Mucosa of rectum (tissue), 2 donors: ENCODE results near the gene CYS1.
"Not testable (repeated sequence)": the region's sequence is repeated elsewhere in the genome, so short reads cannot be mapped to it uniquely, and the experiment has no call there.

Experiments
- H3K27ac ChIP-seq, 2 donors: one replicate each; pipeline ENCODE4 v1.7.0; 2013; ENCODE audit warnings: inconsistent platforms in 2 of 2, low read depth in 2 of 2, low read length in 2 of 2
- H3K27me3 ChIP-seq, 2 donors: one replicate each; pipeline ENCODE4 v1.7.0; 2013; ENCODE audit warnings: low read length in 2 of 2; ENCODE audit not compliant: control insufficient read depth in 2 of 2, insufficient read depth in 2 of 2
- H3K36me3 ChIP-seq, 2 donors: one replicate each; pipeline ENCODE4 v1.7.0; 2013; ENCODE audit warnings: low read length in 2 of 2; ENCODE audit not compliant: control insufficient read depth in 2 of 2, insufficient read depth in 2 of 2
- H3K4me1 ChIP-seq, 2 donors: one replicate each; pipeline ENCODE4 v1.7.0; 2013; ENCODE audit warnings: low read length in 2 of 2, mild to moderate bottlenecking in 1 of 2; ENCODE audit not compliant: control insufficient read depth in 2 of 2, insufficient read depth in 2 of 2
- H3K4me3 ChIP-seq, 2 donors: one replicate each; pipeline ENCODE4 v1.7.0; 2013; ENCODE audit warnings: low read length in 2 of 2
- H3K9ac ChIP-seq, 2 donors: one replicate each; pipeline ENCODE4 v1.7.0; 2013; ENCODE audit warnings: low read length in 2 of 2, low read depth in 1 of 2, mild to moderate bottlenecking in 1 of 2
- H3K9me3 ChIP-seq, 2 donors: one replicate each; pipeline ENCODE4 v1.7.0; 2013; ENCODE audit warnings: low read length in 2 of 2; ENCODE audit not compliant: control insufficient read depth in 2 of 2
- donor health status: healthy.
- donor health status: Normal muscosa, but diverticular disease.

CYS1 gene

DNA sequence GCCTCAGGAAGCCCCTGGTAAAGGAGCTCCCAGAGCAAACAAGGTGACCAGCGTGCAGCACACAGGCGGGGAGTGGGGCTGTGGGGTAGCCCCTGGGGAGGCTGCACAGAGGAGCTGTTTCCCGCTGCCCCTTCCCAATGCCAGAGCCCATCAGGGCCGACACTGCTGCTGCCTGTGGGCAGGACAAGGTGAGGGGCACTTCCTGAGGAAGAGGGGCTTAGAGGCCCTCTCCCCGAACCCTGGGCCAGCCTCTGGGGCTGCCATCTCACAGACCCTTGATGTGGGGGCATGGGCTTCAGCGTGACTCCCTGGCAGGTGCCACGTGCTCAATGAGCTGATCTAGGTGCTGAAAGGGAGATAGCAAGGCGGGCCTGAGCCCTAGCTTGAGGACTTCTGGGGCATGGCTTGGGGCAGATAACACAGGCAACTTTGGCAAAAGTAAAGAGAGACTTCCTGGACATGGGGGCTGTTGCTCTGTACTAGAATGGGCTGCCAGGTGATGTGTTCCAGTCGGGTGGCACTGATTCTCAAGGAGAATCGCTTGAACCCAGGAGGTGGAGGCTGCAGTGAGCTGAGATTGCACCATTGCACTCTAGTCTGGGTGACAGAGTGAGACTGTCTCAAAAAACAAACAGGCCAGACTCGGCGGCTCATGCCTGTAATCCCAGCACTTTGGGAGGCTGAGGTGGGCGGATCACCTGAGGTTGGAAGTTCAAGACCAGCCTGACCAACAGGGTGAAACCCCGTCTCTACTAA is 46.8 kb downstream of the CYS1 start:
- Histone ChIP-seq H3K9me3 (no peaks in the 10 kb centered on the region), H3K4me1 (peaks cover 18 to 21% of the 10 kb centered on the region in 2 donors), H3K27me3 (no peaks in the 10 kb centered on the region), H3K36me3 (no peaks in the 10 kb centered on the region), H3K9ac (no peak overlapping the region), H3K27ac (no peak overlapping the region), H3K4me3 (no peak overlapping the region)

DNA sequence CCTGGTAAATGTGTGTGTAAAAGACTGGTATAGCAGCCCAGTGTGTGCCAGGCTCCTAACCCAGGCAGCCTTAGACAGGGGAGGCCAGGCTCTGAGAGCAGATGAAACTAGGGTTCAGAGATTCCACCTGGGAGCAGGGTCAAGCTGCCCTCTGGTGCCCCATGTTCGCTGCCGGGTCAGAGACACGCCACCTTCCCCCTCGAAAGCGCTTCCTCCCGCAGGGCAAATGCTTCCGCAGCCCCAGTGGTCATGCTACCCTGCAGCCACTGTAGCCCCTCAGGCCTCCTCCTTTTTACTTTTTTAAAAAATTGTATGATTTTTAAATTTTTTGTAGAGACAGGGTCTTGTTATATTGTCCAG is 47.5 kb downstream of the CYS1 start:
- Histone ChIP-seq H3K27ac (no peak overlapping the region), H3K4me3 (no peak overlapping the region), H3K9me3 (no peaks in the 10 kb centered on the region), H3K4me1 (peaks cover 18 to 21% of the 10 kb centered on the region in 2 donors), H3K27me3 (no peaks in the 10 kb centered on the region), H3K36me3 (no peaks in the 10 kb centered on the region), H3K9ac (no peak overlapping the region)

DNA sequence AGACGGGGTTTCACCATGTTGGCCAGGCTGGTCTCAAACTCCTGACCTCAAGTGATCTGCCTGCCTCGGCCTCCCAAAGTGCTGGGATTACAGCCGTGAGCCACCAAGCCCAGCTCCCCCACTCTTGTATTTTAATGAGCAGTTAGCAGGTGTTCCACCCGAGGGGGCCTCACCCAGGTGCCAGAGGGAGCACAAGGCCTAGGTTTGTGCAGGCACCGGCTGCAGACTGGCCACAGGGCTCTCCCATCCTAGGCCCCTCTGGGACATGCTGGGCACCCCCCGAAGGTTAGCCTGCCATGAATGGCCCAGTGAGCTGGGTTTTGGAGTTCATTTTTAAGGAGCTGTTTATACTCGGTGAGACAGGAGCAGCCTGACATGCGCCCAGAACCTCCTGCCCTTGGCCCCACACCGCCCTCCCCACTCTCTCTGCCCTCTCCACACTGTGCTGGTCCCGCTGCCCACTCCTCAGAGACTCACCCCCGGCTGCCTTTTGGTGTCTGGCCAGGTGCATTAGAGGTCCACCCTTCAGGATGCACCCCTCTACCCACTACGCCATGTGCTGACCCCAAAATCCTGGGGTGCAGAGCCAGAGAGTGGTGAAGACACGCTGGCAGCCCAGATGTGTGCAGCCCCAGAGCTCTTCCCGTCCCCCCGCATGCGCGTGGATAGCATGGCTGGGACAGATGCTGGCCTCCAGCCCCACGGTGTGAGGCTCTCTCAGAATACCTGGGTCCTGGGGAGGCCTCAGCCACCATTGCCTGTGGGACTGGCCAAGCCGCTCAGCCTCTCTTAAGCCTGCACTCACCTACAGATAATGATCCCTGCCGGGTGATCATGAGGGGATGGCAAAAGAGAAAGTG is 48.1 kb downstream of the CYS1 start:
- H3K4me3 ChIP-seq = no peak overlapping the region
- no peak overlapping the region for H3K27ac ChIP-seq
- no peak overlapping the region for H3K9ac ChIP-seq
- no peaks in the 10 kb centered on the region for H3K27me3 ChIP-seq
- H3K9me3 ChIP-seq = no peaks in the 10 kb centered on the region
- no peaks in the 10 kb centered on the region for H3K36me3 ChIP-seq
- peaks cover 18 to 21% of the 10 kb centered on the region in 2 donors for H3K4me1 ChIP-seq

DNA sequence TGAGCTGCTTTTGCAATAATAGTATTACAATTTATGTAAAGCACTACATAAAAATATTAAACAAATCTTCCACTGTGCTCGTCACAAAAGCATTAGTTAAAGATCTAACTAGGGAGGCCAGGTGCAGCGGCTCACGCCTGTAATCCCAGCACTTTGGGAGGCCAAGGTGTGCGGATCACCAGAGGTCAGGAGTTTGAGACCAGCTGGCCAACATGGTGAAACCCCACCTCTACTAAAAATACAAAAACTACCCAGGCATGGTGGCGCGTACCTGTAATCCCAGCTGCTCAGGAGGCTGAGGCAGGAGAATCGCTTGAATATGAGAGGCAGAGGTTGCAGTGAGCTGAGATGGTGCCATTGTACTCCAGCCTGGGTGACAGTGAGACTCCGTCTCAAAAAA is 49.4 kb downstream of the CYS1 start:
- H3K27ac ChIP-seq, H3K27me3 ChIP-seq, H3K9me3 ChIP-seq, H3K36me3 ChIP-seq: not testable (repeated sequence)
- Histone ChIP-seq H3K4me3 (peak overlapping the region in 1 of 2 donors; percentile 61), H3K4me1 (peaks cover 14 to 15% of the 10 kb centered on the region in 2 donors), H3K9ac (peak overlapping the region; percentile 1 to 26)

DNA sequence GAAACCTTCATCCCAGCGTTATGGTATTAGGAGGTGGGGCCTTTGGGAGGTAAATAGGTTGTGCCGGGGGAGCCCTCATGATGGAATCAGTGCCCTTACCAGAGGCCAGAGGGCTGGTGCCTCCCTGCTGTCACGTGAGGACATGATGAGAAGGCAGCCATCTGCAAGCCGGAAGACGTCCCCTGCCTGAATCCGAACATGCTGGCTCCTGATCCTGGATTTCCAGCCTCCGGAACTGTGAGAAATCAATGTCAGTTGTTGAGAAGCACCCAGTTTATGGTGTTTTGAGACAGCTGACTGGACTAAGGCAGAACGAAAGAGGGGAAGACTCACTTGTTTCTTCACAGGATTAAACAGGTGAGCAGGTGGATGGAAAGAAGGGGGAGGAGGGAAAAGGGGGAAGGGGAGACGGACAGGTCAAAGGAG is 49.9 kb downstream of the CYS1 start:
- H3K4me3 ChIP-seq = peak overlapping the region in 1 of 2 donors; percentile 61
- peak overlapping the region; percentile 1 to 26 for H3K9ac ChIP-seq

DNA sequence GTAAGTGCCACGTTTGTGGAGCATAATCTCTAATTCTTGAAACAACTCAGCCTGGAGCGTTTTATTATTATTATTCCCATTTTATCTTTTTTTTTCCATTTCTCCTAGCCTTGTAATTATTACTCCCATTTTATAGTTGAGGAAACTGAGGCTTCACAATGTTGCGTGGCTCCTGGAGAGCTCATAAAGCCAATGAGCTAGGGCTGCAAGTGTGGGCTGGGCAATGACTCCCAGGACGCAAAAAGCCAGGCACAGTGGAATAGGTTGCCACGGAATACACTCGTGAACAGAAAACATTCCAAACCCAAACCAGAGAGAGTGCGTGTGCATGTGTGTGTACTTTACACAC is 50.4 kb downstream of the CYS1 start:
- peak overlapping the region in 1 of 2 donors; percentile 61 for H3K4me3 ChIP-seq

More for the DNA sequence above, 49.9 kb downstream of the CYS1 start:
- Histone ChIP-seq H3K27me3 (no peaks in the 10 kb centered on the region), H3K27ac (no peak overlapping the region), H3K4me1 (peaks cover 13 to 14% of the 10 kb centered on the region in 2 donors), H3K9me3 (no peaks in the 10 kb centered on the region), H3K36me3 (no peaks in the 10 kb centered on the region)

DNA sequence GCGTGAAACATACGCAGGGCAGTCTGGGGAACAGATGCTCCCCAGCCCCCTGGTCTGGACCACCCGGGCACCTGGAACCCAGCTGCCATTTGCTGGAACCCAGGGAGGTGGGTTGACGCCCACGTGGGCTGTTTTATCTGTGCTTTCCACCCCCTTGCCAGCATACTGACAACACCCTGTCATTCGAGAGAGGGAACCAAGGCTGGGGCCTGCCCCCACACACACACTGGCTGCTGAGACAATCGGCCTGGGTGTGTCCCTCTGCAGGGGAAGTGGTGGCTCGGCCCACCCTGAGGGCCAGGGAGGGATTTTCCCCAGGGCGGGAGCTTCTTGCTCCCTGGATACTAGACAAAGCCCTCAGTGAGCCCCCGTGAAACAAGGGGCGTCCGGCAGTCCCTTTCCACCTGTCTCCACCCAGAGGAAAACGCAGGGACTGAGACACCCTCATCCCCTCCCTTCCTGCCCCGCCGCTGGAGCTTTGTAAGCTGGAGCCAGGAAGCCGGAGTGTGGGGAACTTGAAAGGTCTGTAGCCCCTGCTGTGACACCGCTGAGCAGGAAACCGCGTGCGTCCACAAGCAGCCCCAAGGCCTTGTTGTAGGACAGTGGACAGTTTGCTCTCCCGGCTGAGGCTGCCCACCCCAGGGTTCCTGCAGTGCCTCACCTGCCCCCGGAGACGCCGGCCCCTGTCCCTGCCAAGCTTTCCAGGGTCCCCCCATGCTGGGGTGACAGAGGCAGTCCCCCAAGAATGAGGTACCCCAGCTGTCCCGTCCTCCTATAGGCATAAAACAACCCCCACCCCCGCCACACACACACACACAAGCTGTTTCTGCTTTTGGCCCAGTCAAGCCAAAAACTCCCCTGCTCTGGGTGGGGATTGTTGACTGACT is 51.0 kb downstream of the CYS1 start:
- H3K27ac ChIP-seq = peak overlapping the region; percentile 39 to 43

More for the DNA sequence above, 50.4 kb downstream of the CYS1 start:
- H3K9me3 ChIP-seq = no peaks in the 10 kb centered on the region
- no peaks in the 10 kb centered on the region for H3K36me3 ChIP-seq
- H3K4me1 ChIP-seq = peaks cover 13 to 14% of the 10 kb centered on the region in 2 donors
- H3K27me3 ChIP-seq = no peaks in the 10 kb centered on the region
- peak overlapping the region in 1 of 2 donors; percentile 43 for H3K27ac ChIP-seq
- H3K9ac ChIP-seq = peak overlapping the region in 1 of 2 donors; percentile 56

DNA sequence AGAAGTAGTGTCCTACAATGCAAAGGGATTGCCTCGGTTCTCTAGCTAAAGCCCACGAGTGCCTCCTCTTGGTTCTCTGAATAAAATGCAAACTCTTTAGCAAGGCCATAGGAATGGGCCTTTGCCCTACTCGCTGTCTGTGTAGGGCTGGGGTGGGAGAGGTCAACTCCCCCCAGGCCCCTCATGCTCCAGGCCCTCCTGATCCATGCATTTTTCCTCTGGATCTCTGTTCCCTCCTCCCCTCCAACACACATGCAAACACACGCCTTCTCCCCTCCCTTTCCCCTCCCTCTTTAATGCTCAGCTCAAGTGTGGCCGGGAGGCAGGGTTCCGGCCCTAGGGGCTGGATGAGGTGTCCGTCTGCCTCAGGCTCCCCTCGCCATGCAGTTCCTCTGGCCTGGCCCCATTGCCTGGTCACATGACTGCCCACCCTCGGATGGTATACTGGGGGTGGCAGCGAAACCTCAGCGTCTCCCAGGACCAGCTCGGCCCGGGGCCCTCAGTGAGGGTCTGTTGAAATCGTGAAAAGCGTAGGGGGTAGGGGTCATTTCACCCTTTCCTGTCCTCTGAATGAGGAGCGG is 51.7 kb downstream of the CYS1 start:
- Histone ChIP-seq H3K9me3 (no peaks in the 10 kb centered on the region), H3K27me3 (no peaks in the 10 kb centered on the region), H3K4me1 (peaks cover 13 to 14% of the 10 kb centered on the region in 2 donors), H3K36me3 (no peaks in the 10 kb centered on the region), H3K9ac (no peak overlapping the region), H3K27ac (no peak overlapping the region), H3K4me3 (no peak overlapping the region)

More for the DNA sequence above, 51.0 kb downstream of the CYS1 start:
- H3K4me3 ChIP-seq = peak overlapping the region; percentile 7 to 40
- no peaks in the 10 kb centered on the region for H3K9me3 ChIP-seq
- H3K9ac ChIP-seq = peak overlapping the region in 1 of 2 donors; percentile 56
- H3K36me3 ChIP-seq = no peaks in the 10 kb centered on the region
- no peaks in the 10 kb centered on the region for H3K27me3 ChIP-seq
- H3K4me1 ChIP-seq = peaks cover 13 to 14% of the 10 kb centered on the region in 2 donors

DNA sequence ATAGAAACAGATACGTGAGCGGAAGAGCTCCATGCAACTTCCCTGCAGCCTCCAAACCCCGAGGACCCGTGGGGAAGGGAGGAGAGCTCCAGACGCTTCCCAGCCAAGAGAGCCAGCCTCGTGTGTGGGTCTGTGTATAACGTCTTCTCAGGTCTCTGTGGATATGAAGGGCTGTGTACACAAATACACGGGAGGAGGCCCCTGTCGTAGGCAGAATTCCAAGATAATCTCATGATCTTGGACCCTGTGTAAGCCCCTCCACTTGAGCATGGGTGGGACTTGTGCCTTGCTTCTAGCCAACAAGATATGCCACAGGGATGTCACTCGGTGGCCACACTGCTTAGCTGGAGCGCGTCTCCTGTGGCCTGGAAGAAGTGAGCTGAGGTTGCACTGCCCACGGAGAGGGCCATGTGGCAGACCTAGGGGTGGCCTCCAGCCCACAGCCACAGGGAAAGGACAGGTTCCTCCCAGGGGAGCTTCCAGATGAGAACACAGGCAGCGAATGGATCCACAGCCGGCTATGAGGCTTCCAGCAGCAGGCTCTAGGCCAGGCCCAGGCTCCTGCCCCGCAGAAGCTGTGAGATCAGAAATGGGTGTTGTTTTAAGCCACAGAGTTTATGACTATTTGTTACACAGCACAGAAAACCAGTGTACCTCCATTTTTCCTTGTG is 52.4 kb downstream of the CYS1 start:
- Histone ChIP-seq H3K27me3 (no peaks in the 10 kb centered on the region), H3K9ac (no peak overlapping the region), H3K36me3 (no peaks in the 10 kb centered on the region), H3K9me3 (no peaks in the 10 kb centered on the region), H3K27ac (no peak overlapping the region), H3K4me1 (peaks cover 13 to 14% of the 10 kb centered on the region in 2 donors), H3K4me3 (no peak overlapping the region)
